ENCODE results near the gene GSTM4. TPM values are rescaled to one million over a fixed set of nuclear protein-coding genes. Genes with fewer than 3 reads are reported as not detected.

The GSTM4 gene
- total RNA-seq, 5 donors from 2014 or later (not counting 1 experiment from before 2014, with no cell fraction given) = 14.6 to 28.5 (median 20.8) TPM

GRCh38 chr1:109627692-109628399 is 28.1 kb upstream of the GSTM4 start:
- ChIA-PET CTCF (interaction anchor here in 1 of 2 donors (1.3 kb wide), 2 partner anchors 9 to 86 kb away, joined by 4 to 5 read pairs; no protein-coding TSS in a partner anchor), POLR2A (no interaction called here)
- Mint-ChIP-seq H3K4me1 (peaks cover 20 to 31% (median 31%) of the 10 kb centered on the region in 3 donors), H3K27me3 (no peaks in the 10 kb centered on the region), H3K4me3 (no peak overlapping the region), H3K36me3 (peaks cover 40% of the 10 kb centered on the region), H3K27ac (peak overlapping the region in 1 of 2 donors; percentile 57), H3K9me3 (no peaks in the 10 kb centered on the region)
- no peaks in the 10 kb centered on the region for H3K9me3 ChIP-seq
- DNase-seq = no peak
- H3K4me1 ChIP-seq (ENCODE audit: control insufficient read depth in 1 of 2, extremely low read depth in 1 of 2, insufficient read depth in 2 of 2, low read length in 2 of 2) = peaks cover 10 to 24% of the 10 kb centered on the region in 2 experiments
- H3K36me3 ChIP-seq (ENCODE audit: control insufficient read depth in 2 of 2, extremely low read depth in 1 of 2, insufficient read depth in 1 of 2, low read length in 1 of 2) = peaks cover 39 to 58% of the 10 kb centered on the region in 2 donors
- WGBS (ENCODE audit: insufficient coverage) = 95% methylated on average over 17 of the region's 23 CpGs
- no peak overlapping the region for H3K27ac ChIP-seq (ENCODE audit: low read length)
- ATAC-seq (replicated peaks in 1 of 4) = no peak
- H3K27me3 ChIP-seq (replicated peaks in 1 of 2; ENCODE audit: control insufficient read depth in 2 of 2, extremely low read depth in 1 of 2, insufficient read depth in 2 of 2, low read length in 1 of 2) = no peaks in the 10 kb centered on the region
- H3K4me3 ChIP-seq (ENCODE audit: control insufficient read depth in 1 of 2, extremely low read depth in 1 of 2, low read length in 1 of 2) = no peak overlapping the region

GRCh38 chr1:109628540-109629321 is 27.2 kb upstream of the GSTM4 start:
- H3K27me3 Mint-ChIP-seq = no peaks in the 10 kb centered on the region
- Histone ChIP-seq H3K27me3 (replicated peaks in 1 of 2; ENCODE audit: control insufficient read depth in 2 of 2, extremely low read depth in 1 of 2, insufficient read depth in 2 of 2, low read length in 1 of 2) (no peaks in the 10 kb centered on the region), H3K36me3 (ENCODE audit: control insufficient read depth in 2 of 2, extremely low read depth in 1 of 2, insufficient read depth in 1 of 2, low read length in 1 of 2) (peaks cover 39 to 58% of the 10 kb centered on the region in 2 donors), H3K9me3 (no peaks in the 10 kb centered on the region), H3K4me3 (ENCODE audit: control insufficient read depth in 1 of 2, extremely low read depth in 1 of 2, low read length in 1 of 2) (no peak overlapping the region), H3K27ac (ENCODE audit: low read length) (no peak overlapping the region), H3K4me1 (ENCODE audit: control insufficient read depth in 1 of 2, extremely low read depth in 1 of 2, insufficient read depth in 2 of 2, low read length in 2 of 2) (peaks cover 4 to 16% of the 10 kb centered on the region in 2 experiments)
- no peaks in the 10 kb centered on the region for H3K9me3 Mint-ChIP-seq
- peaks cover 40% of the 10 kb centered on the region for H3K36me3 Mint-ChIP-seq
- 96% methylated on average over 21 of the region's 23 CpGs for WGBS (ENCODE audit: insufficient coverage)
- ATAC-seq (replicated peaks in 1 of 4) = no peak
- CTCF ChIA-PET = interaction anchor here (1.0 to 2.4 kb wide), 5 partner anchors 8 to 83 kb away, joined by 4 to 46 read pairs (median 4); partner anchors contain the start of genes AMPD2 (in 1 of the 2) and GNAT2 (in 1 of the 2)
- no peak overlapping the region for H3K27ac Mint-ChIP-seq
- H3K4me1 Mint-ChIP-seq = peaks cover 11 to 22% (median 22%) of the 10 kb centered on the region in 3 donors
- no peak overlapping the region for H3K4me3 Mint-ChIP-seq
- POLR2A ChIA-PET = interaction anchor here (0.7 to 1.1 kb wide), 2 partner anchors 80 to 1848 kb away, joined by 3 to 4 read pairs; partner anchors contain the start of gene GNAI3 (in 1 of the 2)
- no peak for DNase-seq

- Histone ChIP-seq H3K4me3 (ENCODE audit: control insufficient read depth in 1 of 2, extremely low read depth in 1 of 2, low read length in 1 of 2) (no peak overlapping the region), H3K4me1 (ENCODE audit: control insufficient read depth in 1 of 2, extremely low read depth in 1 of 2, insufficient read depth in 2 of 2, low read length in 2 of 2) (peaks cover 2 to 12% of the 10 kb centered on the region in 2 experiments), H3K27ac (ENCODE audit: low read length) (no peak overlapping the region), H3K9me3 (no peaks in the 10 kb centered on the region), H3K36me3 (ENCODE audit: control insufficient read depth in 2 of 2, extremely low read depth in 1 of 2, insufficient read depth in 1 of 2, low read length in 1 of 2) (peaks cover 39 to 58% of the 10 kb centered on the region in 2 donors), H3K27me3 (replicated peaks in 1 of 2; ENCODE audit: control insufficient read depth in 2 of 2, extremely low read depth in 1 of 2, insufficient read depth in 2 of 2, low read length in 1 of 2) (no peaks in the 10 kb centered on the region)
- POLR2A ChIA-PET = interaction anchor here (0.7 to 1.1 kb wide), 2 partner anchors 81 to 1847 kb away, joined by 3 to 4 read pairs; partner anchors contain the start of gene GNAI3 (in 1 of the 2)
- no peak for DNase-seq
- 82% methylated on average over 8 of the region's 10 CpGs for WGBS (ENCODE audit: insufficient coverage)
- no peak for ATAC-seq (replicated peaks in 1 of 4)
- CTCF ChIA-PET = interaction anchor here (0.8 to 2.4 kb wide), 10 partner anchors 10 to 83 kb away, joined by 3 to 46 read pairs (median 5); partner anchors contain the start of genes AMPD2 (in 1 of the 2), GNAI3 (in 1 of the 2) and GNAT2 (in 1 of the 2)
- H3K4me1 Mint-ChIP-seq = peaks cover 7 to 18% (median 18%) of the 10 kb centered on the region in 3 donors
- no peak overlapping the region for H3K4me3 Mint-ChIP-seq
- peaks cover 40% of the 10 kb centered on the region for H3K36me3 Mint-ChIP-seq
- peak overlapping the region in 1 of 2 donors; percentile 46 for H3K27ac Mint-ChIP-seq
- H3K27me3 Mint-ChIP-seq = no peaks in the 10 kb centered on the region
- no peaks in the 10 kb centered on the region for H3K9me3 Mint-ChIP-seq
Measured at GRCh38 chr1:109629372-109630030, 26.4 kb upstream of the GSTM4 start.

- POLR2A ChIA-PET = interaction anchor here in 1 of 2 donors (0.6 to 0.7 kb wide), 3 partner anchors 28 to 84 kb away, joined by 3 to 4 read pairs (median 3); partner anchors contain the start of gene GNAI3
- CTCF ChIA-PET = interaction anchor here (0.5 to 2.4 kb wide), 15 partner anchors 10 to 355 kb away, joined by 3 to 46 read pairs (median 5); partner anchors contain the start of genes AHCYL1 (in 1 of the 2), AMPD2 (in 1 of the 2) and GNAI3 (in 1 of the 2)
- ATAC-seq (replicated peaks in 1 of 4) (peak in 3 of 4 experiments; percentile 9 to 51 (median 16)), DNase-seq (peak in 16 of 35 experiments; percentile 28 to 66 (median 36))
- H3K36me3 Mint-ChIP-seq = peaks cover 40% of the 10 kb centered on the region
- WGBS (ENCODE audit: insufficient coverage) = 95% methylated on average over 13 of the region's 30 CpGs
- no peak overlapping the region for H3K27ac ChIP-seq (ENCODE audit: low read length)
- no peaks in the 10 kb centered on the region for H3K27me3 Mint-ChIP-seq
- no peaks in the 10 kb centered on the region for H3K27me3 ChIP-seq (replicated peaks in 1 of 2; ENCODE audit: control insufficient read depth in 2 of 2, extremely low read depth in 1 of 2, insufficient read depth in 2 of 2, low read length in 1 of 2)
- no peaks in the 10 kb centered on the region for H3K9me3 Mint-ChIP-seq
- H3K4me1 ChIP-seq (ENCODE audit: control insufficient read depth in 1 of 2, extremely low read depth in 1 of 2, insufficient read depth in 2 of 2, low read length in 2 of 2) = peaks cover 4 to 13% of the 10 kb centered on the region in 2 experiments
- peaks cover 11 to 21% (median 19%) of the 10 kb centered on the region in 3 donors for H3K4me1 Mint-ChIP-seq
- H3K36me3 ChIP-seq (ENCODE audit: control insufficient read depth in 2 of 2, extremely low read depth in 1 of 2, insufficient read depth in 1 of 2, low read length in 1 of 2) = peaks cover 39 to 58% of the 10 kb centered on the region in 2 donors
- no peak overlapping the region for H3K4me3 ChIP-seq (ENCODE audit: control insufficient read depth in 1 of 2, extremely low read depth in 1 of 2, low read length in 1 of 2)
- no peak overlapping the region for H3K4me3 Mint-ChIP-seq
- H3K27ac Mint-ChIP-seq = no peak overlapping the region
- no peaks in the 10 kb centered on the region for H3K9me3 ChIP-seq
Measured at GRCh38 chr1:109630081-109630897, 25.6 kb upstream of the GSTM4 start.

- no peak for ATAC-seq (replicated peaks in 1 of 4)
- no peak for DNase-seq
- H3K9me3 ChIP-seq = no peaks in the 10 kb centered on the region
- peaks cover 37% of the 10 kb centered on the region for H3K36me3 Mint-ChIP-seq
- no peak overlapping the region for H3K4me3 ChIP-seq (ENCODE audit: control insufficient read depth in 1 of 2, extremely low read depth in 1 of 2, low read length in 1 of 2)
- no peaks in the 10 kb centered on the region for H3K27me3 ChIP-seq (replicated peaks in 1 of 2; ENCODE audit: control insufficient read depth in 2 of 2, extremely low read depth in 1 of 2, insufficient read depth in 2 of 2, low read length in 1 of 2)
- WGBS (ENCODE audit: insufficient coverage) = 98% methylated on average over 14 of the region's 14 CpGs
- H3K9me3 Mint-ChIP-seq = no peaks in the 10 kb centered on the region
- ChIA-PET POLR2A (interaction anchor here in 1 of 2 donors (0.6 kb wide), 1 partner anchor 85 kb away, joined by 3 read pairs; no protein-coding TSS in a partner anchor), CTCF (interaction anchor here (0.5 to 2.4 kb wide), 11 partner anchors 9 to 354 kb away, joined by 3 to 46 read pairs (median 5); partner anchors contain the start of genes AHCYL1 (in 1 of the 2), AMPD2 (in 1 of the 2) and GNAI3 (in 1 of the 2))
- peaks cover 4 to 13% of the 10 kb centered on the region in 2 experiments for H3K4me1 ChIP-seq (ENCODE audit: control insufficient read depth in 1 of 2, extremely low read depth in 1 of 2, insufficient read depth in 2 of 2, low read length in 2 of 2)
- H3K27me3 Mint-ChIP-seq = no peaks in the 10 kb centered on the region
- no peak overlapping the region for H3K4me3 Mint-ChIP-seq
- no peak overlapping the region for H3K27ac ChIP-seq (ENCODE audit: low read length)
- peak overlapping the region in 1 of 2 donors; percentile 43 for H3K27ac Mint-ChIP-seq
- peaks cover 39 to 58% of the 10 kb centered on the region in 2 donors for H3K36me3 ChIP-seq (ENCODE audit: control insufficient read depth in 2 of 2, extremely low read depth in 1 of 2, insufficient read depth in 1 of 2, low read length in 1 of 2)
- peaks cover 11 to 18% (median 14%) of the 10 kb centered on the region in 3 donors for H3K4me1 Mint-ChIP-seq
Measured at GRCh38 chr1:109630898-109631512, 24.9 kb upstream of the GSTM4 start.

All from T-cell (primary cell).